Measurements from ENCODE around the gene SLC4A1.

DNA sequence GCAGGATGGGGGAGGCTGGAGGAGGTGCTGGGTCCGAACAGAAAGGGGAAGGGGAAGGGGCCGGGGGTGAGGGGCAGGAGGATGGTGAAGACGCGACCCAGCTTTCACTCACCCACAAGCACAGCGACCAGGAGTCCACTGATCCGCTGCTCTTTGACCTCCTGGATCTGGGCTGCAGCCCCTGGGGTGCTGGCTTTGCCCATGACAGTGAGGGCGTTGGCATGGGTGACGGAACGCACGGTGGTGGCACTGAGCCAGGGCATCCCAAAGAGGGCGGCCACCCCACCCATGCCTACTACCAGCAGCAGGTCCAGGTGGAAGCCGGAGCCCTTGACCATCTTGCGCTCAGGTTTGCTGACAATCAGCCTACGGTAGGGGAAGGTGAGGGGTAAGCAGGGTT, 14.9 kb downstream of the SLC4A1 start:
- TF ChIP-seq, protein P1, sequence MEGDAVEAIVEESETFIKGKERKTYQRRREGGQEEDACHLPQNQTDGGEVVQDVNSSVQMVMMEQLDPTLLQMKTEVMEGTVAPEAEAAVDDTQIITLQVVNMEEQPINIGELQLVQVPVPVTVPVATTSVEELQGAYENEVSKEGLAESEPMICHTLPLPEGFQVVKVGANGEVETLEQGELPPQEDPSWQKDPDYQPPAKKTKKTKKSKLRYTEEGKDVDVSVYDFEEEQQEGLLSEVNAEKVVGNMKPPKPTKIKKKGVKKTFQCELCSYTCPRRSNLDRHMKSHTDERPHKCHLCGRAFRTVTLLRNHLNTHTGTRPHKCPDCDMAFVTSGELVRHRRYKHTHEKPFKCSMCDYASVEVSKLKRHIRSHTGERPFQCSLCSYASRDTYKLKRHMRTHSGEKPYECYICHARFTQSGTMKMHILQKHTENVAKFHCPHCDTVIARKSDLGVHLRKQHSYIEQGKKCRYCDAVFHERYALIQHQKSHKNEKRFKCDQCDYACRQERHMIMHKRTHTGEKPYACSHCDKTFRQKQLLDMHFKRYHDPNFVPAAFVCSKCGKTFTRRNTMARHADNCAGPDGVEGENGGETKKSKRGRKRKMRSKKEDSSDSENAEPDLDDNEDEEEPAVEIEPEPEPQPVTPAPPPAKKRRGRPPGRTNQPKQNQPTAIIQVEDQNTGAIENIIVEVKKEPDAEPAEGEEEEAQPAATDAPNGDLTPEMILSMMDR (optimal IDR thresholded peaks at IDR 0.05 in 1 of 3, IDR thresholded peaks at IDR 0.05 in 1 of 3, conservative IDR thresholded peaks at IDR 0.05 in 1 of 3; ENCODE audit: extremely low read depth in 1 of 3, insufficient read depth in 2 of 3, low read length in 3 of 3), result no peak
- no peak for TF ChIP-seq EZH2 (IDR thresholded peaks at IDR 0.05; ENCODE audit: low read length)

Data from keratinocyte (primary cell).